B cell (primary cell): ENCODE measurements around the gene CECR2. TPM values are rescaled to one million over a fixed set of nuclear protein-coding genes. Genes with fewer than 3 reads are reported as not detected.

Experiments used
- ATAC-seq: fragments of 200-7000 bp; cut with Tn5 transposase; one replicate; pipeline ENCODE4 v1.10.0; 2021; ENCODE audit warnings: low read depth, mild to moderate bottlenecking, moderate number of reproducible peaks, moderate library complexity
- CTCF ChIA-PET: fragments of 350-600 bp; sonication (Branson Sonifier 250); formaldehyde crosslinking; loops from one replicate; lab custom pipeline; 2021; ENCODE audit warnings: antibody characterized with exemption, inconsistent platforms; lab: Charles Lee
- POLR2A ChIA-PET: fragments of 350-600 bp; sonication (Branson Sonifier 250); formaldehyde crosslinking; loops from one replicate; lab custom pipeline; 2021; ENCODE audit warnings: antibody characterized with exemption; lab: Charles Lee
- DNase-seq: peaks from one replicate; pipeline ENCODE4 v3.0.0; 2013
- H2AFZ ChIP-seq: 2 replicates; pipeline ENCODE4 v1.6.1; 2012; ENCODE audit warnings: mild to moderate bottlenecking, low read depth, low read length; ENCODE audit not compliant: insufficient read depth, poor library complexity, severe bottlenecking
- H3K27ac ChIP-seq, 2 donors: 1 replicate in 1 of 2; 2 replicates in 1 of 2; pipeline ENCODE4 v1.5.1; 2012 to 2013; ENCODE audit warnings: low read length in 2 of 2, mild to moderate bottlenecking in 2 of 2, moderate library complexity in 1 of 2
- H3K27me3 ChIP-seq, 4 experiments: fragments of 200-600 bp in 1 of 4; sonication (generic) in 1 of 4; replicated peaks in 1 of 4; 1 replicate in 2 of 4; 2 replicates in 2 of 4; pipeline versions ENCODE4 v1.6.1 to v1.7.0; 2013 to 2016; ENCODE audit warnings: low read length in 3 of 4, mild to moderate bottlenecking in 2 of 4, mixed read lengths in 1 of 4, moderate library complexity in 1 of 4; ENCODE audit not compliant: insufficient read depth in 4 of 4, control insufficient read depth in 3 of 4; ENCODE audit errors: control extremely low read depth in 1 of 4
- H3K36me3 ChIP-seq, 2 experiments: replicated peaks in 1 of 2; 1 replicate in 1 of 2; 2 replicates in 1 of 2; pipeline versions ENCODE4 v1.6.1 to v1.7.1; 2013; ENCODE audit warnings: low read length in 1 of 2; ENCODE audit not compliant: insufficient read depth in 2 of 2, control insufficient read depth in 1 of 2; ENCODE audit errors: control extremely low read depth in 1 of 2, extremely low read depth in 1 of 2
- H3K4me1 ChIP-seq, 2 donors: fragments of 200-600 bp in 1 of 2; sonication (generic) in 1 of 2; 1 replicate in 1 of 2; 2 replicates in 1 of 2; pipeline versions ENCODE4 v1.5.1 to v1.6.1; 2013 to 2017; ENCODE audit warnings: low read length in 2 of 2; ENCODE audit not compliant: control insufficient read depth in 2 of 2, insufficient read depth in 2 of 2
- H3K4me2 ChIP-seq: replicated peaks from 2 replicates; pipeline ENCODE3; 2012; ENCODE audit warnings: mild to moderate bottlenecking, low read depth, low read length; ENCODE audit not compliant: poor library complexity, severe bottlenecking
- H3K4me3 ChIP-seq, 5 experiments: fragments of 200-600 bp in 1 of 5; sonication (generic) in 1 of 5; 1 replicate in 3 of 5; 2 replicates in 2 of 5; pipeline versions ENCODE4 v1.5.1 to v1.7.0; 2011 to 2016; ENCODE audit warnings: low read length in 4 of 5, mild to moderate bottlenecking in 4 of 5, low read depth in 2 of 5, control low read depth in 1 of 5, moderate library complexity in 1 of 5; ENCODE audit not compliant: insufficient read depth in 1 of 5; ENCODE audit errors: control extremely low read depth in 1 of 5, extremely low read depth in 1 of 5
- H3K79me2 ChIP-seq: fragments of 200-600 bp; sonication (generic); one replicate; pipeline ENCODE4 v1.6.0; 2016; ENCODE audit warnings: low read length; ENCODE audit not compliant: control insufficient read depth, insufficient read depth
- H3K9ac ChIP-seq: fragments of 200-600 bp; sonication (generic); 2 replicates; pipeline ENCODE4 v1.6.1; 2017; ENCODE audit warnings: mild to moderate bottlenecking, low read length, moderate library complexity
- H3K9me3 ChIP-seq, 3 donors: one replicate each; pipeline versions ENCODE4 v1.6.1 to v1.7.1; 2013; ENCODE audit warnings: low read length in 2 of 3; ENCODE audit not compliant: control insufficient read depth in 2 of 3, insufficient read depth in 1 of 3; ENCODE audit errors: control extremely low read depth in 1 of 3
- H4K20me1 ChIP-seq: 2 replicates; pipeline ENCODE4 v1.6.0; 2012; ENCODE audit warnings: mild to moderate bottlenecking, low read length; ENCODE audit not compliant: insufficient read depth, control insufficient read depth, poor library complexity, severe bottlenecking
- H3K27ac Mint-ChIP-seq: one replicate; pipeline ENCODE4 v1.8.0; 2021; ENCODE audit warnings: mixed read lengths
- H3K27me3 Mint-ChIP-seq: one replicate; pipeline ENCODE4 v1.8.0; 2021; ENCODE audit warnings: mixed read lengths
- H3K4me1 Mint-ChIP-seq: one replicate; pipeline ENCODE4 v1.8.0; 2021; ENCODE audit warnings: mixed read lengths
- H3K4me3 Mint-ChIP-seq: one replicate; pipeline ENCODE4 v1.8.0; 2021; ENCODE audit warnings: mixed read lengths
- H3K9me3 Mint-ChIP-seq: one replicate; pipeline ENCODE4 v1.8.0; 2022; ENCODE audit warnings: mixed read lengths; ENCODE audit not compliant: insufficient read depth
- EZH2 ChIP-seq: IDR thresholded peaks from 2 replicates; pipeline ENCODE4 v1.6.1; 2012; ENCODE audit warnings: borderline replicate concordance, low read depth, mild to moderate bottlenecking, moderate library complexity, low read length; ENCODE audit not compliant: insufficient read depth, poor library complexity, severe bottlenecking
- WGBS: methylation state at CpG from one replicate; pipeline ENCODE4 v1.1.5; 2013; ENCODE audit warnings: missing lambda C conversion rate; ENCODE audit not compliant: insufficient coverage; 5-methylcytosine and 5-hydroxymethylcytosine counted together
- intact Hi-C: fragments of 100-400 bp; cut with micrococcal nuclease; formaldehyde crosslinking; loops from one replicate; pipeline ENCODE4 v1.10.0; 2022
- polyA plus RNA-seq: library from polyadenylated mRNA; depleted of rRNA; stranded (reverse); fragments of >200 nt; gene quantifications from 2 replicates; pipeline ENCODE4 v1.2.3, GENCODE V29; 2012
- total RNA-seq, 2 donors: library from RNA; stranded (reverse); fragments of 120-200 nt in 1 of 2; gene quantifications; 1 replicate in 1 of 2; 2 replicates in 1 of 2; pipeline versions ENCODE4 v1.2.3 to v1.2.4, GENCODE V29; 2013 to 2022
- TF ChIP-seq, protein P1 (sequence below): fragments of 200-600 bp; IDR thresholded peaks from one replicate; pipeline ENCODE4 v1.8.0; 2022; ENCODE audit warnings: antibody characterized with exemption, mild to moderate bottlenecking

CECR2 gene
- total and polyA plus RNA-seq, 2 donors (not counting 1 experiment from before 2014, with no cell fraction given) = 0.13 to 6.6 TPM

DNA sequence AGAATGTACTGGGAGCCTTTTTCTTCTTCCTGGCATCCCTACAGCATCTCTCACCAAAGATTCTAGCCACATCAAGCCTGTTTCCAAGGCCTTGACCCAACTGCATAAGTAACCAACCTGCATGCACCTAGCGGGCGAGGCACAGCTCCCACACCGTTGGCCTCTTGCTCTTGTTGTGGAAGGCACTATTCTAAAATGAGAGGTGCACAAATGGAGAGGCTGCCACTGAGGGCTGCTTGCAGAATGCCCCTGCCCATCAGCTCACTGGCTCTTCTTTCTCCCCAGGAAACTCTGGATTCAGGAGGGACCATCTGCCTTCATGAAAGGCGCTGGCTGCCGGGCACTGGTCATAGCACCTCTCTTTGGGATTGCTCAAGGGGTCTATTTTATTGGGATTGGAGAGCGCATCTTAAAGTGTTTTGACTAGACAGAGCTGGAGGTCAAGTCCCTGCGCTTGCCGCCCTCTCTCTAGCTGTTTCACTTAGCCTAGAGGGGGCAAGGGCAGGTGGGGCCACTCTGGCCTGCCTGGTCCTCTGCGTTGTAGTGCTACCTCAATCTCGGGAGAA is 220.6 kb downstream of the CECR2 start:
- Histone ChIP-seq H3K36me3 (peaks cover 0 to 29% of the 10 kb centered on the region in 2 experiments), H3K27ac (no peak overlapping the region), H3K27me3 (no peaks in the 10 kb centered on the region), H3K9me3 (no peaks in the 10 kb centered on the region), H3K4me1 (peaks cover 14 to 18% of the 10 kb centered on the region in 2 donors), H3K4me2 (no peak overlapping the region), H3K9ac (no peak overlapping the region), H4K20me1 (peaks cover 29% of the 10 kb centered on the region), H2AFZ (no peak overlapping the region), H3K4me3 (no peak overlapping the region), H3K79me2 (no peaks in the 10 kb centered on the region)
- ATAC-seq = no peak
- Mint-ChIP-seq H3K27me3 (no peaks in the 10 kb centered on the region), H3K9me3 (no peaks in the 10 kb centered on the region), H3K4me1 (peaks cover 16% of the 10 kb centered on the region), H3K27ac (no peak overlapping the region), H3K4me3 (no peak overlapping the region)
- intact Hi-C loops = no loop called here
- CTCF ChIA-PET = interaction anchor here (0.8 kb wide), 1 partner anchor 31 kb away, joined by 3 read pairs; no protein-coding TSS in a partner anchor
- TF ChIP-seq EZH2 = no peak
- TF ChIP-seq, protein P1, sequence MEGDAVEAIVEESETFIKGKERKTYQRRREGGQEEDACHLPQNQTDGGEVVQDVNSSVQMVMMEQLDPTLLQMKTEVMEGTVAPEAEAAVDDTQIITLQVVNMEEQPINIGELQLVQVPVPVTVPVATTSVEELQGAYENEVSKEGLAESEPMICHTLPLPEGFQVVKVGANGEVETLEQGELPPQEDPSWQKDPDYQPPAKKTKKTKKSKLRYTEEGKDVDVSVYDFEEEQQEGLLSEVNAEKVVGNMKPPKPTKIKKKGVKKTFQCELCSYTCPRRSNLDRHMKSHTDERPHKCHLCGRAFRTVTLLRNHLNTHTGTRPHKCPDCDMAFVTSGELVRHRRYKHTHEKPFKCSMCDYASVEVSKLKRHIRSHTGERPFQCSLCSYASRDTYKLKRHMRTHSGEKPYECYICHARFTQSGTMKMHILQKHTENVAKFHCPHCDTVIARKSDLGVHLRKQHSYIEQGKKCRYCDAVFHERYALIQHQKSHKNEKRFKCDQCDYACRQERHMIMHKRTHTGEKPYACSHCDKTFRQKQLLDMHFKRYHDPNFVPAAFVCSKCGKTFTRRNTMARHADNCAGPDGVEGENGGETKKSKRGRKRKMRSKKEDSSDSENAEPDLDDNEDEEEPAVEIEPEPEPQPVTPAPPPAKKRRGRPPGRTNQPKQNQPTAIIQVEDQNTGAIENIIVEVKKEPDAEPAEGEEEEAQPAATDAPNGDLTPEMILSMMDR = no peak
- no peak for DNase-seq
- POLR2A ChIA-PET = no interaction called here
- WGBS = 96% methylated on average over 10 of the region's 10 CpGs

DNA sequence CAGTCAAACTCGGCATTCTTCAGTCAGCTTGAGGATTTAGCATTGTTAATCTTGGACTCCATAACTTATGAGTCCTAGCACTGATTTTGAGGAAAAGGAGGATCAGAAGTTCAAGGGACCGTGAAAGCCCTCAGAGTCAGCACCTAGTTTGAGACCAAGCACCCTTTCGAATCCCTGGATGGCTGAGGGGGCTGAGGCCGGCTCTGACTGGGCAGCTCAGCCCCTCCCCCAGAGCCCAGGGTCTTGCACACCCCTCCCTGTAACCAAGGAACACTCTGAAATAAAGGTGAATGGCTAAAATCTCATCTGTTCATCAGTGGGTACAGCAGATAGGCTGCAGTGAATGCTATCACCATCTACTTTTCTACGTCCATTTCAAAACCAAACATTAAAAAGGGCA is 221.3 kb downstream of the CECR2 start:
- ChIA-PET POLR2A (no interaction called here), CTCF (interaction anchor here (0.8 kb wide), 1 partner anchor 32 kb away, joined by 3 read pairs; no protein-coding TSS in a partner anchor)
- Histone ChIP-seq H3K36me3 (peaks cover 0 to 29% of the 10 kb centered on the region in 2 experiments), H3K79me2 (no peaks in the 10 kb centered on the region), H3K27me3 (no peaks in the 10 kb centered on the region), H3K9me3 (no peaks in the 10 kb centered on the region), H3K4me3 (no peak overlapping the region), H3K4me2 (no peak overlapping the region), H4K20me1 (peaks cover 29% of the 10 kb centered on the region), H3K4me1 (peaks cover 21 to 25% of the 10 kb centered on the region in 2 donors), H3K9ac (no peak overlapping the region), H3K27ac (no peak overlapping the region), H2AFZ (no peak overlapping the region)
- intact Hi-C loops = no loop called here
- 100% methylated on average over 1 of the region's 5 CpGs for WGBS
- no peak for ATAC-seq
- no peak overlapping the region for H3K4me3 Mint-ChIP-seq
- H3K9me3 Mint-ChIP-seq = no peaks in the 10 kb centered on the region
- H3K27me3 Mint-ChIP-seq = no peaks in the 10 kb centered on the region
- H3K4me1 Mint-ChIP-seq = peaks cover 23% of the 10 kb centered on the region
- H3K27ac Mint-ChIP-seq = no peak overlapping the region
- no peak for DNase-seq
- TF ChIP-seq, protein P1 = no peak
- TF ChIP-seq EZH2 = no peak
